ENCODE measurements around the gene MCTP2.

Gene MCTP2

GRCh38 chr15:94253742-94254141, 22.4 kb downstream of the MCTP2 start:
- Histone ChIP-seq H3K36me3 (ENCODE audit: control insufficient read depth in 2 of 2, insufficient read depth in 1 of 2, low read length in 2 of 2) (no peaks in the 10 kb centered on the region), H3K27ac (ENCODE audit: extremely low read depth, low read depth, low read length) (no peak overlapping the region), H3K4me1 (ENCODE audit: control insufficient read depth, insufficient read depth, low read length) (no peaks in the 10 kb centered on the region), H3K9me3 (ENCODE audit: control insufficient read depth, insufficient read depth, low read depth, low read length) (no peaks in the 10 kb centered on the region), H3K4me3 (ENCODE audit: low read depth, low read length) (no peak overlapping the region)
- TF ChIP-seq ZNF626 (tag by site-specific recombination; IDR thresholded peaks at IDR 0.05) = no peak
- CTCF ChIA-PET = interaction anchor here (1.1 kb wide), 1 partner anchor 9 kb away, joined by 3 read pairs; no protein-coding TSS in a partner anchor
- POLR2A ChIA-PET = no interaction called here

GRCh38 chr15:94255540-94255939, 24.2 kb downstream of the MCTP2 start:
- CTCF ChIA-PET = interaction anchor here (0.6 kb wide), 1 partner anchor 42 kb away, joined by 3 read pairs; no protein-coding TSS in a partner anchor
- H3K27ac ChIP-seq (ENCODE audit: extremely low read depth, low read depth, low read length) = no peak overlapping the region
- H3K4me3 ChIP-seq (ENCODE audit: low read depth, low read length) = no peak overlapping the region
- TF ChIP-seq ZNF701 (tag by site-specific recombination; IDR thresholded peaks at IDR 0.05) = no peak
- no peak for TF ChIP-seq ZNF548 (tag by site-specific recombination; IDR thresholded peaks at IDR 0.05)
- TF ChIP-seq ZNF664 (tag by site-specific recombination; IDR thresholded peaks at IDR 0.05) = no peak
- no peak for TF ChIP-seq ZNF624 (tag by site-specific recombination; IDR thresholded peaks at IDR 0.05)
- no peak for TF ChIP-seq BCL6B (tag by site-specific recombination; IDR thresholded peaks at IDR 0.05)
- no peak for TF ChIP-seq ZFP3 (tag by site-specific recombination; IDR thresholded peaks at IDR 0.05; ENCODE audit: low read depth)
- TF ChIP-seq ZBTB7A (tag by site-specific recombination; IDR thresholded peaks at IDR 0.05; ENCODE audit: low read depth) = no peak
- TF ChIP-seq ZFP69B (tag by site-specific recombination; IDR thresholded peaks at IDR 0.05) = no peak
- TF ChIP-seq ZFHX2 (tag by site-specific recombination; conservative IDR thresholded peaks at IDR 0.05) = no peak
- no peak for TF ChIP-seq ZNF174 (tag by site-specific recombination; IDR thresholded peaks at IDR 0.05)
- no peak for TF ChIP-seq ZNF843 (tag by site-specific recombination; IDR thresholded peaks at IDR 0.05)
- TF ChIP-seq ZNF416 (tag by site-specific recombination; IDR thresholded peaks at IDR 0.05) = no peak
- POLR2A ChIA-PET = no interaction called here
- no peaks in the 10 kb centered on the region for H3K9me3 ChIP-seq (ENCODE audit: control insufficient read depth, insufficient read depth, low read depth, low read length)
- H3K4me1 ChIP-seq (ENCODE audit: control insufficient read depth, insufficient read depth, low read length) = no peaks in the 10 kb centered on the region
- H3K36me3 ChIP-seq (ENCODE audit: control insufficient read depth in 2 of 2, insufficient read depth in 1 of 2, low read length in 2 of 2) = no peaks in the 10 kb centered on the region

- POLR2A ChIA-PET = no interaction called here
- H3K27ac ChIP-seq (ENCODE audit: extremely low read depth, low read depth, low read length) = no peak overlapping the region
- no peaks in the 10 kb centered on the region for H3K36me3 ChIP-seq (ENCODE audit: control insufficient read depth in 2 of 2, insufficient read depth in 1 of 2, low read length in 2 of 2)
- H3K9me3 ChIP-seq (ENCODE audit: control insufficient read depth, insufficient read depth, low read depth, low read length) = no peaks in the 10 kb centered on the region
- no peak overlapping the region for H3K4me3 ChIP-seq (ENCODE audit: low read depth, low read length)
- H3K4me1 ChIP-seq (ENCODE audit: control insufficient read depth, insufficient read depth, low read length) = no peaks in the 10 kb centered on the region
- CTCF ChIA-PET = interaction anchor here (1.1 kb wide), 1 partner anchor 10 kb away, joined by 3 read pairs; no protein-coding TSS in a partner anchor
- TF ChIP-seq KLF16 (tag by site-specific recombination; IDR thresholded peaks at IDR 0.05) = no peak
- TF ChIP-seq ZNF366 (tag by site-specific recombination; conservative IDR thresholded peaks at IDR 0.05) = no peak
- no peak for TF ChIP-seq ZBTB49 (tag by site-specific recombination; IDR thresholded peaks at IDR 0.05; ENCODE audit: low read depth)
- TF ChIP-seq ZNF341 (tag by site-specific recombination; IDR thresholded peaks at IDR 0.05; ENCODE audit: low read depth) = no peak
- TF ChIP-seq ZNF76 (tag by site-specific recombination; IDR thresholded peaks at IDR 0.05; ENCODE audit: borderline replicate concordance, low read depth) = no peak
- TF ChIP-seq ZNF157 (tag by site-specific recombination; IDR thresholded peaks at IDR 0.05) = no peak
- no peak for TF ChIP-seq ZNF350 (tag by site-specific recombination; IDR thresholded peaks at IDR 0.05)
- TF ChIP-seq ZBTB48 (tag by site-specific recombination; IDR thresholded peaks at IDR 0.05) = no peak
- no peak for TF ChIP-seq HIC1 (tag by site-specific recombination; IDR thresholded peaks at IDR 0.05)
- no peak for TF ChIP-seq ZNF777 (tag by site-specific recombination; IDR thresholded peaks at IDR 0.05; ENCODE audit: borderline replicate concordance)
- no peak for TF ChIP-seq KLF9 (tag by site-specific recombination; IDR thresholded peaks at IDR 0.05; ENCODE audit: low read depth)
- no peak for TF ChIP-seq SCRT1 (tag by site-specific recombination; IDR thresholded peaks at IDR 0.05; ENCODE audit: borderline replicate concordance)
- TF ChIP-seq ZNF248 (tag by site-specific recombination; IDR thresholded peaks at IDR 0.05) = no peak
- no peak for TF ChIP-seq TRIM28 (IDR thresholded peaks at IDR 0.05; ENCODE audit: borderline replicate concordance, low read length)
- TF ChIP-seq SALL2 (tag by site-specific recombination; IDR thresholded peaks at IDR 0.05; ENCODE audit: borderline replicate concordance) = no peak
- TF ChIP-seq ZNF19 (tag by site-specific recombination; IDR thresholded peaks at IDR 0.05; ENCODE audit: low read depth) = no peak
Observed at GRCh38 chr15:94256511-94256910, 25.1 kb downstream of the MCTP2 start.
